ENCODE data around the gene TRIM34. TPM values are rescaled to one million over a fixed set of nuclear protein-coding genes. Genes with fewer than 3 reads are reported as not detected.

The TRIM34 gene
- polyA plus RNA-seq, 1 of the 3 experiments (the other 2 are of a cell fraction): 3.2 TPM

DNA sequence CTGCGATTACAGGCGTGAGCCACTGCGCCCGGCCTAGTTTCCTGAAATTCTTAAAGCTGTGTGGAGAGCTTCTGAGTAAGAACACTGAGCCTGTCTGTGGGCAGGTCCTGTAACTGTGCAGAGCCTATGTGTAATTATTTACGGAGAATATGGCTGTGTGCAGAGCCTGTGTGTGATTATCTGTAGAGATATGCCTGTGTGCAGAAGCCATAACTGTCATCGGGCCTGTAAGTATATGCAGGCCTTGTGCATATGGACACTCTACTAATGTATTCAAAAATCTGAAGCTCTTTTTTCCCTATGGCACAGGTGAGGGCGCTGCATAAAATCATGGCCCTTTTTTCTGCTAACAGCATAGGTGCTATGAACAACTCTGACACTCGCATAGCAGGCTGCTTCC lies 44.2 kb upstream of the TRIM34 start, which contains the start of gene OR52B6:
Gene OR52B6, plus strand, starts transcription at position 301 of the 400 bp plus-strand sequence. Its CDS starts 0 bp downstream, at position 301.
- Histone ChIP-seq H3K4me1 (ENCODE audit: control insufficient read depth in 1 of 2, insufficient read depth in 2 of 2, low read depth in 1 of 2, low read length in 1 of 2) (no peaks in the 10 kb centered on the region), H3K27ac (ENCODE audit: low read depth in 2 of 2, low read length in 1 of 2) (no peak within 1 kb of the TSS), H2AFZ (ENCODE audit: low read depth) (no peak within 1 kb of the TSS), H4K20me1 (ENCODE audit: insufficient read depth) (no peaks in the 10 kb centered on the region), H3F3A (replicated peaks; ENCODE audit: insufficient read depth) (no peaks in the 10 kb centered on the region), H3K9me2 (no peaks in the 10 kb centered on the region), H3K9me3 (no peaks in the 10 kb centered on the region), H3K9ac (no peak within 1 kb of the TSS), H3K27me3 (ENCODE audit: insufficient read depth) (peaks cover 29% of the 10 kb centered on the region), H3K4me2 (no peak within 1 kb of the TSS), H3K79me2 (ENCODE audit: insufficient read depth) (no peaks in the 10 kb centered on the region), H3K36me3 (replicated peaks in 1 of 2; ENCODE audit: control insufficient read depth in 1 of 2, insufficient read depth in 2 of 2, low read length in 1 of 2) (no peaks in the 10 kb centered on the region), H3K4me3 (ENCODE audit: low read depth in 2 of 2, low read length in 1 of 2) (no peak within 1 kb of the TSS)
- ChIA-PET POLR2A (no interaction called here), CTCF (no interaction called here)
- TF ChIP-seq, protein P1, sequence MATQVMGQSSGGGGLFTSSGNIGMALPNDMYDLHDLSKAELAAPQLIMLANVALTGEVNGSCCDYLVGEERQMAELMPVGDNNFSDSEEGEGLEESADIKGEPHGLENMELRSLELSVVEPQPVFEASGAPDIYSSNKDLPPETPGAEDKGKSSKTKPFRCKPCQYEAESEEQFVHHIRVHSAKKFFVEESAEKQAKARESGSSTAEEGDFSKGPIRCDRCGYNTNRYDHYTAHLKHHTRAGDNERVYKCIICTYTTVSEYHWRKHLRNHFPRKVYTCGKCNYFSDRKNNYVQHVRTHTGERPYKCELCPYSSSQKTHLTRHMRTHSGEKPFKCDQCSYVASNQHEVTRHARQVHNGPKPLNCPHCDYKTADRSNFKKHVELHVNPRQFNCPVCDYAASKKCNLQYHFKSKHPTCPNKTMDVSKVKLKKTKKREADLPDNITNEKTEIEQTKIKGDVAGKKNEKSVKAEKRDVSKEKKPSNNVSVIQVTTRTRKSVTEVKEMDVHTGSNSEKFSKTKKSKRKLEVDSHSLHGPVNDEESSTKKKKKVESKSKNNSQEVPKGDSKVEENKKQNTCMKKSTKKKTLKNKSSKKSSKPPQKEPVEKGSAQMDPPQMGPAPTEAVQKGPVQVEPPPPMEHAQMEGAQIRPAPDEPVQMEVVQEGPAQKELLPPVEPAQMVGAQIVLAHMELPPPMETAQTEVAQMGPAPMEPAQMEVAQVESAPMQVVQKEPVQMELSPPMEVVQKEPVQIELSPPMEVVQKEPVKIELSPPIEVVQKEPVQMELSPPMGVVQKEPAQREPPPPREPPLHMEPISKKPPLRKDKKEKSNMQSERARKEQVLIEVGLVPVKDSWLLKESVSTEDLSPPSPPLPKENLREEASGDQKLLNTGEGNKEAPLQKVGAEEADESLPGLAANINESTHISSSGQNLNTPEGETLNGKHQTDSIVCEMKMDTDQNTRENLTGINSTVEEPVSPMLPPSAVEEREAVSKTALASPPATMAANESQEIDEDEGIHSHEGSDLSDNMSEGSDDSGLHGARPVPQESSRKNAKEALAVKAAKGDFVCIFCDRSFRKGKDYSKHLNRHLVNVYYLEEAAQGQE (IDR thresholded peaks at IDR 0.05; ENCODE audit: low read depth, low read length): no peak
- TF ChIP-seq CTCF (IDR thresholded peaks at IDR 0.05) (no peak), RCOR1 (IDR thresholded peaks at IDR 0.05; ENCODE audit: low read length) (no peak), RFX5 (IDR thresholded peaks at IDR 0.05; ENCODE audit: low read length) (no peak), JUND (IDR thresholded peaks at IDR 0.05) (no peak), CHD2 (IDR thresholded peaks at IDR 0.05; ENCODE audit: low read length, partially characterized antibody) (no peak), GABPA (IDR thresholded peaks at IDR 0.05; ENCODE audit: low read depth) (no peak), FOSL2 (IDR thresholded peaks at IDR 0.05; ENCODE audit: borderline replicate concordance, low read depth) (no peak), IRF3 (IDR thresholded peaks at IDR 0.05; ENCODE audit: low read depth, low read length) (no peak), EZH2phosphoT487 (IDR thresholded peaks at IDR 0.05; ENCODE audit: borderline replicate concordance, low read depth) (no peak), FOXM1 (IDR thresholded peaks at IDR 0.05; ENCODE audit: low read depth) (no peak), RXRA (IDR thresholded peaks at IDR 0.05; ENCODE audit: borderline replicate concordance, low read depth) (no peak), ELF1 (IDR thresholded peaks at IDR 0.05) (no peak), SIN3A (IDR thresholded peaks at IDR 0.05; ENCODE audit: borderline replicate concordance, low read depth, low read length) (no peak)
- TF ChIP-seq, protein P2, sequence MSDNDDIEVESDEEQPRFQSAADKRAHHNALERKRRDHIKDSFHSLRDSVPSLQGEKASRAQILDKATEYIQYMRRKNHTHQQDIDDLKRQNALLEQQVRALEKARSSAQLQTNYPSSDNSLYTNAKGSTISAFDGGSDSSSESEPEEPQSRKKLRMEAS (IDR thresholded peaks at IDR 0.05; ENCODE audit: low read depth): no peak
- DNase-seq: no peak
- WGBS (ENCODE audit: low lambda C conversion rate): 6% methylated on average over 8 of the region's 8 CpGs
